GM10847 (cell line): Measurements from ENCODE around the gene APOA4.

Experiments used
- POLR2A ChIP-seq: IDR thresholded peaks from 2 replicates; pipeline ENCODE4 v1.6.1; 2011; ENCODE audit not compliant: insufficient read length; ENCODE audit errors: extremely low read depth

Gene APOA4

DNA sequence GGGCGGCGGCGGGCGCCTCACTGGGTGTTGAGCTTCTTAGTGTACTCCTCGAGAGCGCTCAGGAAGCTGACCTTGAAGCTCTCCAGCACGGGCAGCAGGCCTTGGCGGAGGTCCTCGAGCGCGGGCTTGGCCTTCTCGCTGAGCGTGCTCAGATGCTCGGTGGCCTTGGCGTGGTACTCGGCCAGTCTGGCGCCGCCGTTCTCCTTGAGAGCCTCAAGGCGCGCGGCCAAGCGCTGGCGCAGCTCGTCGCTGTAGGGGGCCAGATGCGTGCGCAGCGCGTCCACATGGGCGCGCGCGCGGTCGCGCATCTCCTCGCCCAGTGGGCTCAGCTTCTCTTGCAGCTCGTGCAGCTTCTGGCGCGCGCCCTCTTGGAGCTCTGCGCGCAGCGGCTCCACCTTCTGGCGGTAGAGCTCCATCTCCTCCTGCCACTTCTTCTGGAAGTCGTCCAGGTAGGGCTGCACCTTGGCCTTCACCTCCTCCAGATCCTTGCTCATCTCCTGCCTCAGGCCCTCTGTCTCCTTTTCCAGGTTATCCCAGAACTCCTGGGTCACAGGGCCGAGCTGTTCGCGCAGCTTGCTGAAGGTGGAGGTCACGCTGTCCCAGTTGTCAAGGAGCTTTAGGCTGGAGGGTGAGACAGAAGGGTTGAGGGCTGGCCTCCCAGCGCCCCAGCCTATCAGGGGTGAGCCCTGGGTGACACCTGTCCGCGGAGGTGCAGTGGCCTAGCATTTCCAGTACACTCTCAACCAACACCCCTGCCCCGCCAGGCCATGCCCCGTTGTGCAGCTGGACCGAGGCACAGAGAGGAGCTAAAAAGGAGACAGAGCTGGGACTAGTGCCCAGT, 12.9 kb upstream of the APOA4 start:
- peak; percentile 31 for TF ChIP-seq POLR2A

DNA sequence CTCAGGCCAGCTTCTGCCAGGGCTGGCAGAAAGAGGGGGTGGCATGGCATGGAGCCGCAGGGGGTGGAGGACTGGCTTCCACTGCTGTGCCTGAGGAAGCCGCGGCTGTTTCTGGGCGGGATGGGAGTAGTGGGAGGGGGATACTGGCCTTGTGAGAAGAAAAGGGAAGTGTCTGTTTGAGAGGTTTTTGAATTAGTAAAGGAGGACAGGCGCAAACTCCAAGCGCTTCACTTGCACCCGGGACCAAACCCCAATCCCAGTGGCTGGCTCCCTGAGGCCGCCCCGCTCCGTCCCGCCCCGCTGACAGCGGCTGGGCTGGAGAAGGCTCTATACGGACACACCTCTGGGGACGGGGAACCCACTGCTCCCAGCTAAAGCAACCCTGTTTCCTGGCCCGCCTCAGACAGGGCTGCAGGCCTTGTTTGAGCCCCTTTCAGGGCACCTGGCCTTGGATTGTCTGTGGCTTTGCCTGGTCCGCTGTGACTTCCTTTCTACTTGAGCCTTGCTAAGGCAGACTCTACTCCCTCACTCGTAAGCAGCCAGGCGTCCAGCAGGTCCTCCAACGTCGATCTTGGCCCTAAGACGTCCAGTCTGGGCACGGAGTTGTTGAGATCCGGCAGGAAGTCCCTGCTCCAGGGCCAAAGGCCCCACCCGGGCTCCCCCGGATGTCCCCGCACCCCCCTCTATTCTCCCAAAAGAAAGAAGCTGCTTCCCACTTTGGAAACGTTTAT, 12.1 kb upstream of the APOA4 start:
- TF ChIP-seq POLR2A, result no peak

GRCh38 chr11:116833816-116834534, 10.9 kb upstream of the APOA4 start:
- no peak for TF ChIP-seq POLR2A

DNA sequence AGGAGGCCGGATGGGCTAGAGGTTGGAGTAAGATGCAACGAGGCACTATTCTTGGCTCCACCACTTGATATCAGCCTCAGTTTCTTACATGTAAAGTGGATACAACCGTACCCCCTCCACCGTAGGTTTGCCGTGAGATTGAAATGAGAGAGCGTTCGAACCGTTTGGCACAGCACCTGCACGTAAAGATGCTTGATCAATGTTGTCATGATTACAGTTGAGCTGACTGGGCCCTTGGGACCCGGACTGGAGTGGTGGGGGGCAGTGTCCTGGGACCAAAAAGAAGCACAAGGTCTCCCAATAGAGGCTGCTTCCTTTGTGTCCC, 10.3 kb upstream of the APOA4 start:
- no peak for TF ChIP-seq POLR2A

DNA sequence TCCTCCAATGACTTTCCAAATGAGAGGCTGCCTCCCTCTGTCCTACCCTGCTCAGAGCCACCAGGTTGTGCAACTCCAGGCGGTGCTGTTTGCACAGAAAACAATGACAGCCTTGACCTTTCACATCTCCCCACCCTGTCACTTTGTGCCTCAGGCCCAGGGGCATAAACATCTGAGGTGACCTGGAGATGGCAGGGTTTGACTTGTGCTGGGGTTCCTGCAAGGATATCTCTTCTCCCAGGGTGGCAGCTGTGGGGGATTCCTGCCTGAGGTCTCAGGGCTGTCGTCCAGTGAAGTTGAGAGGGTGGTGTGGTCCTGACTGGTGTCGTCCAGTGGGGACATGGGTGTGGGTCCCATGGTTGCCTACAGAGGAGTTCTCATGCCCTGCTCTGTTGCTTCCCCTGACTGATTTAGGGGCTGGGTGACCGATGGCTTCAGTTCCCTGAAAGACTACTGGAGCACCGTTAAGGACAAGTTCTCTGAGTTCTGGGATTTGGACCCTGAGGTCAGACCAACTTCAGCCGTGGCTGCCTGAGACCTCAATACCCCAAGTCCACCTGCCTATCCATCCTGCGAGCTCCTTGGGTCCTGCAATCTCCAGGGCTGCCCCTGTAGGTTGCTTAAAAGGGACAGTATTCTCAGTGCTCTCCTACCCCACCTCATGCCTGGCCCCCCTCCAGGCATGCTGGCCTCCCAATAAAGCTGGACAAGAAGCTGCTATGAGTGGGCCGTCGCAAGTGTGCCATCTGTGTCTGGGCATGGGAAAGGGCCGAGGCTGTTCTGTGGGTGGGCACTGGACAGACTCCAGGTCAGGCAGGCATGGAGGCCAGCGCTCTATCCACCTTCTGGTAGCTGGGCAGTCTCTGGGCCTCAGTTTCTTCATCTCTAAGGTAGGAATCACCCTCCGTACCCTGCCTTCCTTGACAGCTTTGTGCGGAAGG, 9.5 kb upstream of the APOA4 start:
- no peak for TF ChIP-seq POLR2A

DNA sequence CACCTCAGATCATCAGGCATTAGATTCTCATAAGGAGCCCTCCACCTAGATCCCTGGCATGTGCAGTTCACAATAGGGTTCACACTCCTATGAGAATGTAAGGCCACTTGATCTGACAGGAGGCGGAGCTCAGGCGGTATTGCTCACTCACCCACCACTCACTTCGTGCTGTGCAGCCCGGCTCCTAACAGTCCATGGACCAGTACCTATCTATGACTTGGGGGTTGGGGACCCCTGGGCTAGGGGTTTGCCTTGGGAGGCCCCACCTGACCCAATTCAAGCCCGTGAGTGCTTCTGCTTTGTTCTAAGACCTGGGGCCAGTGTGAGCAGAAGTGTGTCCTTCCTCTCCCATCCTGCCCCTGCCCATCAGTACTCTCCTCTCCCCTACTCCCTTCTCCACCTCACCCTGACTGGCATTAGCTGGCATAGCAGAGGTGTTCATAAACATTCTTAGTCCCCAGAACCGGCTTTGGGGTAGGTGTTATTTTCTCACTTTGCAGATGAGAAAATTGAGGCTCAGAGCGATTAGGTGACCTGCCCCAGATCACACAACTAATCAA, 8.8 kb upstream of the APOA4 start:
- no peak for TF ChIP-seq POLR2A

DNA sequence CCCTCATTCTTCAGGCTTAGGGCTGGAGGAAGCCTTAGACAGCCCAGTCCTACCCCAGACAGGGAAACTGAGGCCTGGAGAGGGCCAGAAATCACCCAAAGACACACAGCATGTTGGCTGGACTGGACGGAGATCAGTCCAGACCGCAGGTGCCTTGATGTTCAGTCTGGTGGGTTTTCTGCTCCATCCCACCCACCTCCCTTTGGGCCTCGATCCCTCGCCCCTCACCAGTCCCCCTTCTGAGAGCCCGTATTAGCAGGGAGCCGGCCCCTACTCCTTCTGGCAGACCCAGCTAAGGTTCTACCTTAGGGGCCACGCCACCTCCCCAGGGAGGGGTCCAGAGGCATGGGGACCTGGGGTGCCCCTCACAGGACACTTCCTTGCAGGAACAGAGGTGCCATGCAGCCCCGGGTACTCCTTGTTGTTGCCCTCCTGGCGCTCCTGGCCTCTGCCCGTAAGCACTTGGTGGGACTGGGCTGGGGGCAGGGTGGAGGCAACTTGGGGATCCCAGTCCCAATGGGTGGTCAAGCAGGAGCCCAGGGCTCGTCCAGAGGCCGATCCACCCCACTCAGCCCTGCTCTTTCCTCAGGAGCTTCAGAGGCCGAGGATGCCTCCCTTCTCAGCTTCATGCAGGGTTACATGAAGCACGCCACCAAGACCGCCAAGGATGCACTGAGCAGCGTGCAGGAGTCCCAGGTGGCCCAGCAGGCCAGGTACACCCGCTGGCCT, 7.2 kb upstream of the APOA4 start:
- no peak for TF ChIP-seq POLR2A

DNA sequence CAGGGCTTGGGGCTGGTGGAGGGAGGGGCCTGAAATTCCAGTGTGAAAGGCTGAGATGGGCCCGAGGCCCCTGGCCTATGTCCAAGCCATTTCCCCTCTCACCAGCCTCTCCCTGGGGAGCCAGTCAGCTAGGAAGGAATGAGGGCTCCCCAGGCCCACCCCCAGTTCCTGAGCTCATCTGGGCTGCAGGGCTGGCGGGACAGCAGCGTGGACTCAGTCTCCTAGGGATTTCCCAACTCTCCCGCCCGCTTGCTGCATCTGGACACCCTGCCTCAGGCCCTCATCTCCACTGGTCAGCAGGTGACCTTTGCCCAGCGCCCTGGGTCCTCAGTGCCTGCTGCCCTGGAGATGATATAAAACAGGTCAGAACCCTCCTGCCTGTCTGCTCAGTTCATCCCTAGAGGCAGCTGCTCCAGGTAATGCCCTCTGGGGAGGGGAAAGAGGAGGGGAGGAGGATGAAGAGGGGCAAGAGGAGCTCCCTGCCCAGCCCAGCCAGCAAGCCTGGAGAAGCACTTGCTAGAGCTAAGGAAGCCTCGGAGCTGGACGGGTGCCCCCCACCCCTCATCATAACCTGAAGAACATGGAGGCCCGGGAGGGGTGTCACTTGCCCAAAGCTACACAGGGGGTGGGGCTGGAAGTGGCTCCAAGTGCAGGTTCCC, 6.5 kb upstream of the APOA4 start, which contains the start of gene APOC3:
Gene APOC3, plus strand, starts transcription at position 383 of the 659 bp plus-strand sequence. CDS start 676 bp downstream, outside the sequence.
- no peak for TF ChIP-seq POLR2A

DNA sequence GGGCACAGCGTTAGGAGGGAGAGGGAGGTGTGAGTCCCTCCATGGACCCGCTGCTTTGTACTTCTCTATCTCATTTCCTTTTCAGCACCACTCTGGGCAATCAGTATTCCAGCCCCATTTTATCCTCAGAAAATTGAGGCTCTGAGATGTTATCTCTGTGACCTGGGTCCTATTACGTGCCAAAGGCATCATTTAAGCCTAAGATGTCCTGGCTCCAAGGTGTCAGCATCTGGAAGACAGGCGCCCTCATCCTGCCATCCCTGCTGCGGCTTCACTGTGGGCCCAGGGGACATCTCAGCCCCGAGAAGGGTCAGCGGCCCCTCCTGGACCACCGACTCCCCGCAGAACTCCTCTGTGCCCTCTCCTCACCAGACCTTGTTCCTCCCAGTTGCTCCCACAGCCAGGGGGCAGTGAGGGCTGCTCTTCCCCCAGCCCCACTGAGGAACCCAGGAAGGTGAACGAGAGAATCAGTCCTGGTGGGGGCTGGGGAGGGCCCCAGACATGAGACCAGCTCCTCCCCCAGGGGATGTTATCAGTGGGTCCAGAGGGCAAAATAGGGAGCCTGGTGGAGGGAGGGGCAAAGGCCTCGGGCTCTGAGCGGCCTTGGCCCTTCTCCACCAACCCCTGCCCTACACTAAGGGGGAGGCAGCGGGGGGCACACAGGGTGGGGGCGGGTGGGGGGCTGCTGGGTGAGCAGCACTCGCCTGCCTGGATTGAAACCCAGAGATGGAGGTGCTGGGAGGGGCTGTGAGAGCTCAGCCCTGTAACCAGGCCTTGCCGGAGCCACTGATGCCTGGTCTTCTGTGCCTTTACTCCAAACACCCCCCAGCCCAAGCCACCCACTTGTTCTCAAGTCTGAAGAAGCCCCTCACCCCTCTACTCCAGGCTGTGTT, 5.8 kb upstream of the APOA4 start:
- TF ChIP-seq POLR2A, result no peak

GRCh38 chr11:116827461-116827860, 4.4 kb upstream of the APOA4 start:
- TF ChIP-seq POLR2A, result no peak

DNA sequence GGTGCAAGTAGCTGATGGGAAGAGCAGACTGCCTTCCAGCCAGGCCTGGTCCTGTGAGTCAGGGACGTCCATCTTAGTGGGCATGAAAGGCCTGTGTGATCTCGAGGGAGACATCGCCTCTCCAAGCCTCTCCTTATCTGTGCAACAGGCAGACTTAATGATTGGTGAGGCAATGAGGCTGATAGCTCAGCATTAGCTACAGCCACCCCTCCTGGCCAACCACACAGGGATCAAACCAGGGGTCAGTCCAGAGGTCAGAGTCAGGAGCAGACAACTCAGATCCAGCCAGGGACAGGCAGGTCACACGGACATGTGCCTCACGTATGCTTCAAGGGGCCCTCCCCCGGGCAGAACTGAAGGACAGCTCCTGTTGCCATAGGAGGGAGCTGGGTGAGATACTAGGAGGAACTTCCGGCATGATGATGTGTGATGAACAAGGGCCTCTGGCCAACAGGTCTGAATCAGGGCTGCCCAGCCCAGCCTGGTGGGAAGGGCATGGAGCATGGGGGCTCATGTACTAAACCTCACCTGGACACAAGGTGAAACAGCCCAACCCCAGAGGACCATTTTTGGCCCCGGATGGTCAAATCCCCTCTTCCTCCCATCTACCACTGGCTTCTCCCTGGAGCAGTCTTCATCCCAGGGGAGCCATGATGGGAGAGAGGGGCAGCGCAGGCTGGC, 3.8 kb upstream of the APOA4 start:
- TF ChIP-seq POLR2A, result no peak

DNA sequence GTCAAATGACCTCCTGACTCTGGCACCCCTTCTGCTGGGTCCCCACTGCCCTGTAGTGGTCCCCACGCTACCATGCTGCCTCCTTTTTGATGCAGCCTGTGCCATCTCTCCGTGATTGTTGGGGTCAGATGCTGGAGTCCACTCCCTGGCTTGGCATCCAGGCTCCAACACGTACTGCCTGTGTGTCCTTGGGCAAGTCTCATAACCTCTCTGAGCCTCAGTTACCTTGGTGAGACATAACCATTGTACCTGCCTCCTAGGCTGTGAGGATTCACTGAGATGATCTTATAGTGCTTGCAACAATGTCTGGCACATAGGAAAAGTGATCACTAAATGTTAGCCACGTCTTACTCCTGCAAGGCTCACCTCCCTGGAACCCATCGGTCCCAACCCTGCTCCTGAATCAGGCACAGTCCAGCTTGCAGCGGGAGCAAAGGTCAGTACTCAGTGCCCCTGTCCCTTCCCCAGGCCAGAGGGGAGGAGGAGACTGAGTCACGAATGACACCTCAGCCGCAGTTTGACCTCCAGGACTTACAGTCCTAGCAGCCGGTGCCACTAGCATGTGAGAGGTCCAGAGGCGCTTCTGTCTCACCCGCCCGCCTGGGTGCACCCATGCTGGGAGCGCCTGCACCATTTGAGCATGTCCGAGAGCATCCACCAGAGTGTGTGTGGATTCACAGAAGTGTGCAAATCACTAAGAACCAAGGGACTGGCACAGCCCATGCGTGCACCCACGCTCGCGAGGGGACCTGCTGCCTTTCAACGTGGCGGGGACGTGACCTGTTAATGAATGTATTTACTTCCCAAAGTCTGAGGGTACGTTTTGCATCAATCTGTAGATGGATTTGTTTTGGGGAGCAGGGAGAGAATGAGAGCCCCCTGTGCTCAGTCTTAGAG, 3.0 kb upstream of the APOA4 start:
- TF ChIP-seq POLR2A, result no peak
